GM10266 (cell line): Measurements from ENCODE around the gene FER.

Experiments used
- DNase-seq: peaks from one replicate; pipeline ENCODE4 v3.0.0; 2012; ENCODE audit errors: extremely low spot score
- TF ChIP-seq, protein P1 (sequence below): IDR thresholded peaks from 2 replicates; pipeline ENCODE4 v1.5.1; 2012; ENCODE audit warnings: mild to moderate bottlenecking, low read depth; ENCODE audit not compliant: control insufficient read depth, insufficient read depth; ENCODE audit errors: missing control alignments

FER gene

DNA sequence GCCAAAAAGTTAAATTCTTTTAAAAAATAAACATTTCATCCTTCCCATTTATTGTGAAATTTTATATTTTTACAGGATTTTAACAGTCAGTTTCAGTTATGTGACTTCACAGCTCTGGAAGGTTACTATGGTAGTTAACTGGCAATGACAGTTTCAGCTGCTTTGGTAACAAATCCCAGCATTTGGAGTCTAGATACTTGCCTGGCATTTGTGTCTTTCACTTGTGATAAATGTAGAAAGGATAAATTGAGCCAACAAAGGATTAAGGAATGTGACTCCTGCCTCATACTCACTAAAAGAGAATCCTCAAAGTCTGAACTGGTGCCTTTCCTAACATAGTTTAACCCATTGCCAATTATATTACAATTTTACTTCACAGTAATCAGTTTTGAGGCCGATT lies 315.5 kb downstream of the FER start:
- TF ChIP-seq, protein P1, sequence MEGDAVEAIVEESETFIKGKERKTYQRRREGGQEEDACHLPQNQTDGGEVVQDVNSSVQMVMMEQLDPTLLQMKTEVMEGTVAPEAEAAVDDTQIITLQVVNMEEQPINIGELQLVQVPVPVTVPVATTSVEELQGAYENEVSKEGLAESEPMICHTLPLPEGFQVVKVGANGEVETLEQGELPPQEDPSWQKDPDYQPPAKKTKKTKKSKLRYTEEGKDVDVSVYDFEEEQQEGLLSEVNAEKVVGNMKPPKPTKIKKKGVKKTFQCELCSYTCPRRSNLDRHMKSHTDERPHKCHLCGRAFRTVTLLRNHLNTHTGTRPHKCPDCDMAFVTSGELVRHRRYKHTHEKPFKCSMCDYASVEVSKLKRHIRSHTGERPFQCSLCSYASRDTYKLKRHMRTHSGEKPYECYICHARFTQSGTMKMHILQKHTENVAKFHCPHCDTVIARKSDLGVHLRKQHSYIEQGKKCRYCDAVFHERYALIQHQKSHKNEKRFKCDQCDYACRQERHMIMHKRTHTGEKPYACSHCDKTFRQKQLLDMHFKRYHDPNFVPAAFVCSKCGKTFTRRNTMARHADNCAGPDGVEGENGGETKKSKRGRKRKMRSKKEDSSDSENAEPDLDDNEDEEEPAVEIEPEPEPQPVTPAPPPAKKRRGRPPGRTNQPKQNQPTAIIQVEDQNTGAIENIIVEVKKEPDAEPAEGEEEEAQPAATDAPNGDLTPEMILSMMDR = no peak
- DNase-seq = no peak

DNA sequence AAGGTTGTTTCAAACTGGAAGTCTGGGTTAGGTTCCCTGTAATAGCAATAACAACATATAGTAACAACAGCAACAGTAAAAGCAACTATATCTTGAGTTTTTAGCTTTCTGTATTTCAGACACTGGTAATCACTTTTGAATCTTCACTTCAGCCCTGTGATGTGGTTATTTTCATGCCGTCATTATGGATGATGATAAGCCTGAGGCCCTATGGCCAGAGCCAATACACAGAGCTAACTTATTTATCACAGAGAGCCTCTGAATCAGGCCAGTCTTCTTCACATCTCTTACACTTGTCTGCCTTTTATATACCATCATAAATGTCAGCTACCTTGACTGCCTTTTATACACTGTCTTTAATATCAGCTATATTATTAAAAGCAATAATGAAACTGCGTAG lies 329.0 kb downstream of the FER start:
- TF ChIP-seq, protein P1 = no peak
- no peak for DNase-seq

DNA sequence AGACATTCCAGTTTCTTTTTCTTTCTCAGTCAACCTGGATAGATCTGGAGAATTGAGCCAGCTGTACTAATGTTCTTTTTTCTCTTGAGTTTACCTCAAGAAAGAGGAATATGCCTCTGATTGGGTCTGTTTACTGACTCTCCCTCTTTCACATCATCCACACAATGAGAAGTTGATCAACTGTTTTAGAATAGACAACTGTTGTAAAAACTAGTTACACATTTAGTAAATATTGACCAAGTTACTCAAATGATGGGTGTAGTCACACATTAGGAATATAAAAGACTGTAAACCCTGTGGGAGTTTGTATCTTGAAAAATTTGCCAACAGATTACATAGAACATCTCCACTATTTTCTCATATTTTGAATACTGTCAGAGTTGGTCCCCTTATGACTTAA lies 330.8 kb downstream of the FER start:
- TF ChIP-seq, protein P1 = no peak
- DNase-seq = no peak

DNA sequence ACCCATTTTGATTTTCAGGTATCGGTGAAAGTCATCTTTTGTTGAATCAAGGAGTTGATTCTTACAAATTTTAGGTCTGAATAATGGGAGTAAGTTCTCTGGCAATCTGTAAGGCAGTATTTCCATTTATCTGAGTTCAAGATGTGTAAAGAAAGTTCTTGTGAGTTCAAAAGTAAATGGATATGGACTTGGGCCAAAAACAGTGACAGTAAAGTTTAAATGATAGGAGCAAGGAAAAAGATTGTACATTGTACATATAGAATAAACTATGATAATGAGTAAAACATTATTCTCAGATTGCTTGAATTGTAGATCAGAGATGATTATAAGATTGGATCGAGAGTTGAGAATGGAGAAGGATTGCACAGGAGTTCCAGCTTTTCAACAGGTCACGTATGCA lies 332.8 kb downstream of the FER start:
- TF ChIP-seq, protein P1 = no peak
- DNase-seq = no peak

DNA sequence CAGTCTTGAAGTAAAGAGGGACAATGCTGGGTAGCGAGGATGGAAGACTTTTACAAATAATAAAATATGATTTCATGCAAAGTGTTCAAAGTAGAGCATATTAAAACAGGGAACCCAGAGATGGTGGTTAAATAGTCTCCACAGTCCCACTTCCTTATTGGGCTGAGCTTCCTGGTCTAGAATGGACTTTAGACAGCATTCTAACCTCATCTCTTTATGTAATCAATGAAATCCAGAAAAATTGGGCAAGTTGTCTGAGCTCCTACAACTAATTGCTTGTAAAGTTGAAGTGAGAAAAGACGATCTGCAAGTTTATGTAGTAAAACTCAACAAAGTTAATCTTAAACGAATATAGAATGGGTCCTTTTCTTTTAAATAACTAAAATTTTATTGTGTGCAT lies 333.2 kb downstream of the FER start:
- TF ChIP-seq, protein P1 = no peak
- DNase-seq = no peak

DNA sequence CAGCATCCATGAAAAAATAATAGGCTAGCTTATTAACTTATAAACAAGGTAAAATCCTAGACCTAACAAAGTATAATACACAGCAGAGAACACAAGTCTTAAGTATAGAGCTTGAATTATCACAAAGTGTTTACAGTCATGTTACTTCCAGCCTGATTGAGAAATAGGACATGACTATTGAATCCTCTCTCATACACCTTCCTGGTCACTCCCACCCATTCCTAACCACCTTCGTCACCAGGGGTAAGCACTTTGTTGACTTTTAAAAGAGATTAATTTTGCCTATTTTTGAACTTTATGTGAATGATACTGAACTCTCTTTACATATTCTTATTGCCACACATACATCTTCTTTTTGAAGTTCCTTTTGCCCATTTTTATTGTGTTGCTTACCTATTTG lies 336.2 kb downstream of the FER start:
- DNase-seq = no peak
- TF ChIP-seq, protein P1 = no peak

DNA sequence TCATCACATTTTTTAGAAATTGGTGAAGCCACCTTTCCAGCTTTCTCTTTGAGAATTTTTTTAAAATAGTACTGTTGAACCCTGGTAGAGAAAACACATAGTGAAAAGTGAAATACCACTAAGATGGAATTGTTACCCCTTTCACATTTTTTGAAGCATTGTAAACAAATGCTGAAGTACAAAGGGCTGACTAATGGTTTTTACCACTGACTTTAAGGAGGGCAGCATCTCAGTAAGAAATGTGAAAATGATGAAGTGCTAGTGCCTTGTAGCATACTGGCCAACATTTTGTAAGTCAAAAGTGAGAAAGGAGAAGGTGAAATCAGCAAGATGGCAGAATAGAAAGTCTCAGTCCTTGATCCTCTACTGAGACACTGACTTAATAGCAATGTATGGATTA lies 341.5 kb downstream of the FER start:
- no peak for DNase-seq
- TF ChIP-seq, protein P1 = no peak
